Liver (tissue), 9 donors: ENCODE results near the gene COL4A1. TPM values are rescaled to one million over a fixed set of nuclear protein-coding genes. Genes with fewer than 3 reads are reported as not detected.
A peak's percentile ranks its signal among the peaks of the same experiment; 100 is the strongest.

ENCODE experiments used
- DNase-seq: peaks from one replicate; pipeline ENCODE4 v3.0.0-alpha.2; 2017; ENCODE audit warnings: low spot score
- H3K27ac ChIP-seq, 2 donors: one replicate each; pipeline ENCODE4 v1.7.0; 2013; ENCODE audit warnings: inconsistent platforms in 2 of 2, low read length in 2 of 2, control low read depth in 1 of 2, low read depth in 1 of 2, mild to moderate bottlenecking in 1 of 2
- H3K27me3 ChIP-seq, 4 donors: one replicate each; pipeline versions ENCODE4 v1.6.1 to v1.7.0; 2013; ENCODE audit warnings: low read length in 3 of 4, inconsistent platforms in 1 of 4, mild to moderate bottlenecking in 1 of 4, moderate library complexity in 1 of 4; ENCODE audit not compliant: control insufficient read depth in 4 of 4, insufficient read depth in 4 of 4
- H3K36me3 ChIP-seq, 4 donors: one replicate each; pipeline versions ENCODE4 v1.6.1 to v1.7.0; 2013; ENCODE audit warnings: low read length in 3 of 4, mild to moderate bottlenecking in 3 of 4, low read depth in 1 of 4, moderate library complexity in 1 of 4; ENCODE audit not compliant: control insufficient read depth in 4 of 4, insufficient read depth in 3 of 4
- H3K4me1 ChIP-seq, 4 donors: one replicate each; pipeline versions ENCODE4 v1.6.1 to v1.7.0; 2013; ENCODE audit warnings: low read length in 3 of 4, mild to moderate bottlenecking in 3 of 4, moderate library complexity in 1 of 4; ENCODE audit not compliant: control insufficient read depth in 4 of 4, insufficient read depth in 4 of 4
- H3K4me3 ChIP-seq, 3 donors: one replicate each; pipeline versions ENCODE4 v1.6.1 to v1.7.0; 2013; ENCODE audit warnings: low read length in 3 of 3, control low read depth in 1 of 3, low read depth in 1 of 3, mild to moderate bottlenecking in 1 of 3
- H3K9ac ChIP-seq, 2 donors: one replicate each; pipeline ENCODE4 v1.7.0; 2013; ENCODE audit warnings: low read length in 2 of 2, mild to moderate bottlenecking in 2 of 2, moderate library complexity in 2 of 2, control low read depth in 1 of 2, low read depth in 1 of 2
- H3K9me3 ChIP-seq, 4 donors: one replicate each; pipeline versions ENCODE4 v1.6.1 to v1.7.0; 2013; ENCODE audit warnings: low read length in 3 of 4; ENCODE audit not compliant: control insufficient read depth in 4 of 4
- HNF4G ChIP-seq: IDR thresholded peaks from 2 replicates; pipeline ENCODE4 v1.6.1; 2016; ENCODE audit warnings: antibody characterized with exemption
- JUND ChIP-seq, 2 donors: IDR thresholded peaks; 2 replicates each; pipeline ENCODE4 v1.6.1; 2016; ENCODE audit warnings: antibody characterized with exemption in 2 of 2
- MAX ChIP-seq: IDR thresholded peaks from 2 replicates; pipeline ENCODE4 v1.6.1; 2016; ENCODE audit warnings: antibody characterized with exemption
- RAD21 ChIP-seq, 2 donors: IDR thresholded peaks; 2 replicates each; pipeline ENCODE4 v1.6.1; 2016; ENCODE audit warnings: antibody characterized with exemption in 2 of 2, mild to moderate bottlenecking in 2 of 2
- REST ChIP-seq: IDR thresholded peaks from 2 replicates; pipeline ENCODE4 v1.6.1; 2016; ENCODE audit warnings: antibody characterized with exemption, mild to moderate bottlenecking
- TAF1 ChIP-seq: conservative IDR thresholded peaks from 2 replicates; pipeline ENCODE4 v1.6.1; 2016; ENCODE audit warnings: antibody characterized with exemption, mild to moderate bottlenecking
- YY1 ChIP-seq: IDR thresholded peaks from 2 replicates; pipeline ENCODE4 v1.6.1; 2016; ENCODE audit warnings: antibody characterized with exemption, mild to moderate bottlenecking
- ZBTB33 ChIP-seq: IDR thresholded peaks from 2 replicates; pipeline ENCODE4 v1.6.1; 2016; ENCODE audit warnings: antibody characterized with exemption
- WGBS: extraction: QIAGEN DNeasy Blood & Tissue Kit; methylation state at CpG from one replicate; pipeline ENCODE4 v1.1.7; 2013; 5-methylcytosine and 5-hydroxymethylcytosine counted together
- polyA plus RNA-seq, 2 donors: library from polyadenylated mRNA; stranded (reverse) in 1 of 2; unstranded in 1 of 2; fragments of 200-250 nt in 1 of 2; fragments of >200 nt in 1 of 2; fragmentation: Nextera tagmentation in 1 of 2; extraction: Ambion mirVana in 1 of 2; gene quantifications; one replicate each; pipeline versions ENCODE4 v1.2.1 to v1.2.3, GENCODE V29; 2013 to 2015
- total RNA-seq, 2 donors: library from RNA; depleted of rRNA; stranded (reverse); fragments of >200 nt; gene quantifications; one replicate each; pipeline ENCODE4 v1.2.3, GENCODE V29; 2014
- donor health status: healthy.
- donor health status: healthy.
- donor health status: healthy.
- donor health status: healthy.
- donor health status: healthy.

Gene COL4A1
- total and polyA plus RNA-seq, 4 donors, result 5.0 to 68.5 (median 37.9) TPM

GRCh38 chr13:110300090-110300815 lies 6.7 kb downstream of the COL4A1 start (continued):
- TF ChIP-seq REST, result no peak
- no peak for TF ChIP-seq RAD21 (IDR thresholded peaks at IDR 0.05)

GRCh38 chr13:110299283-110299840 lies 7.6 kb downstream of the COL4A1 start:
- Histone ChIP-seq H3K4me3 (no peak overlapping the region), H3K9me3 (no peaks in the 10 kb centered on the region), H3K4me1 (peaks cover 0 to 3% (median 1%) of the 10 kb centered on the region in 4 donors), H3K27ac (peak overlapping the region; percentile 4 to 59), H3K9ac (no peak overlapping the region), H3K27me3 (peaks cover 3 to 16% (median 8%) of the 10 kb centered on the region in 4 donors), H3K36me3 (no peaks in the 10 kb centered on the region)
- DNase-seq, result no peak
- 64% methylated on average over 10 of the region's 10 CpGs for WGBS
- TF ChIP-seq ZBTB33 (no peak), REST (no peak), YY1 (no peak), MAX (no peak), JUND (IDR thresholded peaks at IDR 0.05) (no peak), RAD21 (IDR thresholded peaks at IDR 0.05) (no peak), TAF1 (no peak), HNF4G (no peak)
